Skeletal muscle tissue (tissue), 4 donors: Measurements from ENCODE around the gene PGLYRP4. TPM values are rescaled to one million over a fixed set of nuclear protein-coding genes. Genes with fewer than 3 reads are reported as not detected.
"Not testable (repeated sequence)": the region's sequence is repeated elsewhere in the genome, so short reads cannot be mapped to it uniquely, and the experiment has no call there.

Experiments used
- H3K27ac ChIP-seq: one replicate; pipeline ENCODE4 v1.7.0; 2013; ENCODE audit warnings: mild to moderate bottlenecking, low read depth, low read length, inconsistent platforms
- H3K27me3 ChIP-seq, 3 donors: one replicate each; pipeline ENCODE4 v1.7.0; 2013; ENCODE audit warnings: low read length in 3 of 3; ENCODE audit not compliant: control insufficient read depth in 3 of 3, insufficient read depth in 3 of 3
- H3K36me3 ChIP-seq, 3 donors: one replicate each; pipeline ENCODE4 v1.7.0; 2013; ENCODE audit warnings: low read length in 3 of 3; ENCODE audit not compliant: control insufficient read depth in 3 of 3, insufficient read depth in 3 of 3
- H3K4me1 ChIP-seq, 3 donors: one replicate each; pipeline ENCODE4 v1.7.0; 2013; ENCODE audit warnings: low read length in 3 of 3, mild to moderate bottlenecking in 3 of 3; ENCODE audit not compliant: control insufficient read depth in 3 of 3, insufficient read depth in 3 of 3
- H3K4me3 ChIP-seq, 3 donors: one replicate each; pipeline ENCODE4 v1.7.0; 2013; ENCODE audit warnings: low read length in 3 of 3
- H3K9ac ChIP-seq, 3 donors: one replicate each; pipeline ENCODE4 v1.7.0; 2013; ENCODE audit warnings: low read length in 3 of 3, mild to moderate bottlenecking in 3 of 3, moderate library complexity in 2 of 3, low read depth in 1 of 3
- H3K9me3 ChIP-seq, 3 donors: one replicate each; pipeline ENCODE4 v1.7.0; 2013; ENCODE audit warnings: low read length in 3 of 3; ENCODE audit not compliant: control insufficient read depth in 3 of 3
- total RNA-seq: library from RNA; depleted of rRNA; stranded (reverse); fragments of >200 nt; gene quantifications from one replicate; pipeline ENCODE4 v1.2.3, GENCODE V29; 2014
- donor health status: Osteomylitis.

PGLYRP4 gene
- total RNA-seq, 1 donor from 2014 or later = not detected

GRCh38 chr1:153341431-153341934 is 7.2 kb downstream of the PGLYRP4 start:
- Histone ChIP-seq H3K36me3 (no peaks in the 10 kb centered on the region), H3K27ac (no peak overlapping the region), H3K27me3 (peaks cover 17 to 37% (median 29%) of the 10 kb centered on the region in 3 donors), H3K9me3 (no peaks in the 10 kb centered on the region), H3K9ac (no peak overlapping the region), H3K4me1 (no peaks in the 10 kb centered on the region), H3K4me3 (no peak overlapping the region)

GRCh38 chr1:153340356-153340755 is 8.3 kb downstream of the PGLYRP4 start:
- Histone ChIP-seq H3K4me1 (no peaks in the 10 kb centered on the region), H3K9me3 (no peaks in the 10 kb centered on the region), H3K4me3 (no peak overlapping the region), H3K27me3 (peaks cover 7 to 27% (median 18%) of the 10 kb centered on the region in 3 donors), H3K36me3 (no peaks in the 10 kb centered on the region), H3K27ac (no peak overlapping the region), H3K9ac (no peak overlapping the region)

- no peaks in the 10 kb centered on the region for H3K4me1 ChIP-seq
- H3K9me3 ChIP-seq = no peaks in the 10 kb centered on the region
- no peaks in the 10 kb centered on the region for H3K36me3 ChIP-seq
- peaks cover 5 to 22% (median 14%) of the 10 kb centered on the region in 3 donors for H3K27me3 ChIP-seq
- no peak overlapping the region for H3K9ac ChIP-seq
- H3K27ac ChIP-seq = no peak overlapping the region
- H3K4me3 ChIP-seq = no peak overlapping the region
Measured at GRCh38 chr1:153339802-153340201, 8.8 kb downstream of the PGLYRP4 start.

- no peaks in the 10 kb centered on the region for H3K4me1 ChIP-seq
- H3K9ac ChIP-seq = no peak overlapping the region
- no peak overlapping the region for H3K27ac ChIP-seq
- H3K9me3 ChIP-seq = no peaks in the 10 kb centered on the region
- no peaks in the 10 kb centered on the region for H3K36me3 ChIP-seq
- peaks cover 0 to 13% (median 4%) of the 10 kb centered on the region in 3 donors for H3K27me3 ChIP-seq
- no peak overlapping the region for H3K4me3 ChIP-seq
Measured at GRCh38 chr1:153337980-153338853, 10.4 kb downstream of the PGLYRP4 start.

GRCh38 chr1:153336650-153337049 is 12.0 kb downstream of the PGLYRP4 start:
- Histone ChIP-seq H3K27me3 (peaks cover 0 to 11% (median 1%) of the 10 kb centered on the region in 3 donors), H3K9me3 (no peaks in the 10 kb centered on the region), H3K36me3 (no peaks in the 10 kb centered on the region), H3K4me3 (no peak overlapping the region), H3K4me1 (no peaks in the 10 kb centered on the region), H3K9ac (no peak overlapping the region), H3K27ac (no peak overlapping the region)

- peaks cover 0 to 6% (median 4%) of the 10 kb centered on the region in 3 donors for H3K9me3 ChIP-seq
- H3K36me3 ChIP-seq = no peaks in the 10 kb centered on the region
- no peak overlapping the region for H3K27ac ChIP-seq
- peaks cover 0 to 6% (median 2%) of the 10 kb centered on the region in 3 donors for H3K27me3 ChIP-seq
- no peak overlapping the region for H3K4me3 ChIP-seq
- no peaks in the 10 kb centered on the region for H3K4me1 ChIP-seq
- H3K9ac ChIP-seq = no peak overlapping the region
Measured at GRCh38 chr1:153333902-153334301, 14.7 kb downstream of the PGLYRP4 start.

- no peak overlapping the region for H3K27ac ChIP-seq
- H3K4me1 ChIP-seq = no peaks in the 10 kb centered on the region
- no peak overlapping the region for H3K9ac ChIP-seq
- H3K4me3 ChIP-seq = no peak overlapping the region
- H3K27me3 ChIP-seq = peaks cover 0 to 3% (median 0%) of the 10 kb centered on the region in 3 donors
- H3K9me3 ChIP-seq = peaks cover 0 to 11% (median 2%) of the 10 kb centered on the region in 3 donors
- H3K36me3 ChIP-seq = no peaks in the 10 kb centered on the region
Measured at GRCh38 chr1:153324912-153325311, 23.7 kb downstream of the PGLYRP4 start.

GRCh38 chr1:153322568-153322967 is 26.1 kb downstream of the PGLYRP4 start:
- Histone ChIP-seq H3K4me1 (no peaks in the 10 kb centered on the region), H3K27ac (no peak overlapping the region), H3K9me3 (peaks cover 0 to 7% (median 3%) of the 10 kb centered on the region in 3 donors), H3K9ac (no peak overlapping the region), H3K4me3 (no peak overlapping the region), H3K27me3 (peaks cover 0 to 4% (median 0%) of the 10 kb centered on the region in 3 donors), H3K36me3 (no peaks in the 10 kb centered on the region)

GRCh38 chr1:153318145-153318544 is 30.5 kb downstream of the PGLYRP4 start:
- not testable (repeated sequence) for H3K9ac ChIP-seq, H3K4me3 ChIP-seq, H3K27ac ChIP-seq, H3K27me3 ChIP-seq, H3K36me3 ChIP-seq, H3K9me3 ChIP-seq, H3K4me1 ChIP-seq

GRCh38 chr1:153316013-153316412 is 32.6 kb downstream of the PGLYRP4 start:
- H3K9me3 ChIP-seq, H3K36me3 ChIP-seq, H3K4me1 ChIP-seq, H3K9ac ChIP-seq, H3K4me3 ChIP-seq, H3K27me3 ChIP-seq, H3K27ac ChIP-seq: not testable (repeated sequence)
